ENCODE measurements around the gene UAP1.
A peak's percentile ranks its signal among the peaks of the same experiment; 100 is the strongest.
"Not testable (repeated sequence)": the region's sequence is repeated elsewhere in the genome, so short reads cannot be mapped to it uniquely, and the experiment has no call there.

The UAP1 gene

GRCh38 chr1:162566870-162567269, 5.3 kb downstream of the UAP1 start:
- DNase-seq, result no peak

- DNase-seq, result no peak
These were observed 7.3 kb downstream of the UAP1 start for GRCh38 chr1:162568802-162569201.

- DNase-seq, result no peak
These were observed 9.2 kb downstream of the UAP1 start for GRCh38 chr1:162570718-162571117.

GRCh38 chr1:162571121-162571520, 9.6 kb downstream of the UAP1 start:
- DNase-seq, result not testable (repeated sequence)

GRCh38 chr1:162571696-162572095, 10.2 kb downstream of the UAP1 start:
- no peak for DNase-seq

- DNase-seq, result no peak
These were observed 11.6 kb downstream of the UAP1 start for GRCh38 chr1:162573136-162573535.

- DNase-seq, result no peak
These were observed 16.7 kb downstream of the UAP1 start for GRCh38 chr1:162578071-162578700.

- DNase-seq, result no peak
These were observed 17.4 kb downstream of the UAP1 start for GRCh38 chr1:162578936-162579335.

GRCh38 chr1:162580308-162580707, 18.8 kb downstream of the UAP1 start:
- DNase-seq, result no peak

- DNase-seq, result not testable (repeated sequence)
These were observed 21.4 kb downstream of the UAP1 start for GRCh38 chr1:162582901-162583300.

GRCh38 chr1:162585101-162585500, 23.6 kb downstream of the UAP1 start:
- not testable (repeated sequence) for DNase-seq

- DNase-seq, result no peak
These were observed 25.8 kb downstream of the UAP1 start for GRCh38 chr1:162587347-162587746.

GRCh38 chr1:162587761-162588260, 26.3 kb downstream of the UAP1 start:
- DNase-seq, result no peak

GRCh38 chr1:162590101-162590500, 28.6 kb downstream of the UAP1 start:
- no peak for DNase-seq

GRCh38 chr1:162590686-162591085, 29.2 kb downstream of the UAP1 start:
- no peak for DNase-seq

GRCh38 chr1:162596514-162597170, 35.1 kb downstream of the UAP1 start:
- DNase-seq, result no peak

GRCh38 chr1:162599451-162599850, 37.9 kb downstream of the UAP1 start:
- DNase-seq, result no peak

- not testable (repeated sequence) for DNase-seq
These were observed 41.6 kb downstream of the UAP1 start for GRCh38 chr1:162603117-162603516.

- DNase-seq, result no peak
These were observed 43.9 kb downstream of the UAP1 start for GRCh38 chr1:162605225-162605927.

- no peak for DNase-seq
These were observed 47.8 kb downstream of the UAP1 start for GRCh38 chr1:162609306-162609705.

- peak; percentile 18 for DNase-seq
These were observed 51.3 kb downstream of the UAP1 start for GRCh38 chr1:162612606-162613400.

- DNase-seq, result no peak
These were observed 55.3 kb downstream of the UAP1 start for GRCh38 chr1:162616848-162617247.

GRCh38 chr1:162617513-162617912, 56.0 kb downstream of the UAP1 start:
- no peak for DNase-seq

Measured in retina (tissue), 1 donor.